Upper lobe of right lung (tissue), 1 donor: ENCODE data around the gene PSME4. TPM values are rescaled to one million over a fixed set of nuclear protein-coding genes. Genes with fewer than 3 reads are reported as not detected.

Experiments used
- ATAC-seq: fragments of 200-7000 bp; cut with Tn5 transposase; one replicate; pipeline ENCODE4 v1.9.1; 2020; ENCODE audit warnings: mild to moderate bottlenecking, moderate library complexity
- DNase-seq: peaks from one replicate; pipeline ENCODE4 v3.0.0-alpha.2; 2020
- H3K27ac ChIP-seq: fragments of 200-600 bp; one replicate; pipeline ENCODE4 v1.8.0; 2022
- H3K27me3 ChIP-seq: fragments of 200-600 bp; one replicate; pipeline ENCODE4 v1.8.0; 2022; ENCODE audit warnings: mild to moderate bottlenecking
- H3K36me3 ChIP-seq: fragments of 200-600 bp; one replicate; pipeline ENCODE4 v1.8.0; 2022
- H3K4me1 ChIP-seq: fragments of 200-600 bp; one replicate; pipeline ENCODE4 v1.8.0; 2022
- H3K4me3 ChIP-seq: fragments of 200-600 bp; one replicate; pipeline ENCODE4 v1.8.0; 2022; ENCODE audit warnings: mild to moderate bottlenecking
- H3K9me3 ChIP-seq: fragments of 200-600 bp; one replicate; pipeline ENCODE4 v1.8.0; 2022
- intact Hi-C: fragments of 100-400 bp; cut with DNase I; formaldehyde crosslinking; loops from one replicate; pipeline ENCODE4 v1.11.0; 2022
- total RNA-seq: library from RNA; stranded (reverse); fragmentation: NEBNext Ultra II Directional; extraction: Animal tissue kit (Norgen Biotek cat#: 25700); gene quantifications from one replicate; pipeline ENCODE4 v1.2.1, GENCODE V29; 2021
- TF ChIP-seq, protein P1 (sequence below): fragments of 200-600 bp; IDR thresholded peaks from one replicate; pipeline ENCODE4 v1.8.0; 2022; ENCODE audit warnings: antibody characterized with exemption
- donor health status: DM: no; HTN: yes; CAD: no; lungs with severe emphysema.

The PSME4 gene
- total RNA-seq, 1 donor from 2014 or later, result 44.5 TPM

DNA sequence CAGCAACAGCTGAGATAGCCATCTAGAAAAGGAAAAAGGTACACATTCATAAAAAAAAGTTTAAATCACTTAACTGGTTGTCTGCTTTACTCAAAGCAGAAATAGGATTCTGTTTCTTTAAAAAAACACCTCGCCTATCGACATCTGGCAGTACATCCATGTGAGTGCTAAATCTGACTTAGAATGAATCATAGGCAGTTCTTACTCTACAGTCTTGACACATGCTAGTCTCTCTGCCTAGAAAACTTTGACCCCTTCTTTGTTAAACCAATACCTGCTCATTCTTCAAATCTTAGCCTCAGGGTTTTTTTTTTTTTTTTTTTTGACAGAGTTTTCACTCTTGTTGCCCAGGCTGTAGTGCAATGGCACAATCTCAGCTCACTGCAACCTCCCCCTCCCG is 73.9 kb downstream of the PSME4 start:
- peaks cover 100% of the 10 kb centered on the region for H3K36me3 ChIP-seq
- no peak for ATAC-seq

DNA sequence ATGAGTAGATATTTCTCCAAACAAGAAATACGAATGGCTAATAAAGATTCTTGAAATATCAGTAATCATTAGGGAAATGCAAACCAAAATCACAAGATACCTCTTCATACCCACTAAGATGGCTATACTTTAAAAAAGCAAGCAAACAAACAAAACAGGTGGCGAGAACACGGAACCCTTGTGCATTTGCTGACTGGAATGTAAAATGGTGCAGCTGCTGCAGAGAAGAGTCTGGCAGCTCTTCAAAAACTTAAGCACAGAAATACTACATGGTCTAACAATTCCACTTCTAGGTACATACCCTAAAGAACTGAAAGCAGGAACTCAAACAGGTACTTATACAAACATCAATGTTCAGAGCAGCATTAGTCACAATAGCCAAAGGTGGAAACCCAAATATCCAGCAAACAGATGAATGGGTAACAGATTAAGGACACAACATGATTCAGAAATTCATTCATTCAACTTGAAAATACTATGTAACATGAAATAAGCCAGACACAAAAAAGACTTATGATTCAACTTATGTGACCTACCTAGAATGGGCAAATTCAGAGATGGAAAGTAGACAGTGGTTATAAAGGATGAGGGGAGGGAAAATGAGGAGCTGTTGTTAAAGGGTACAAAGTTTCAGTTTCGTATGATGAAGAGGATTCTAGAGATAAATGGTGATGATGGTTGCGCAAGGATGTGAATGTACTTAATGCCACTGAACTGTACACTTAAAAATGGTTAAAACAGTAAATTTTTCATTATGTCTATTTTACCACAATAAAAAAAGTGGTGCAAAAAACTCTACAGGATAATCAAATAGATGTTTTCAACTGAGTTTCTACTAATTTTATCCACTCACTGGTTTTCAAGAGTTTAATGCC is 84.2 kb downstream of the PSME4 start:
- TF ChIP-seq, protein P1, sequence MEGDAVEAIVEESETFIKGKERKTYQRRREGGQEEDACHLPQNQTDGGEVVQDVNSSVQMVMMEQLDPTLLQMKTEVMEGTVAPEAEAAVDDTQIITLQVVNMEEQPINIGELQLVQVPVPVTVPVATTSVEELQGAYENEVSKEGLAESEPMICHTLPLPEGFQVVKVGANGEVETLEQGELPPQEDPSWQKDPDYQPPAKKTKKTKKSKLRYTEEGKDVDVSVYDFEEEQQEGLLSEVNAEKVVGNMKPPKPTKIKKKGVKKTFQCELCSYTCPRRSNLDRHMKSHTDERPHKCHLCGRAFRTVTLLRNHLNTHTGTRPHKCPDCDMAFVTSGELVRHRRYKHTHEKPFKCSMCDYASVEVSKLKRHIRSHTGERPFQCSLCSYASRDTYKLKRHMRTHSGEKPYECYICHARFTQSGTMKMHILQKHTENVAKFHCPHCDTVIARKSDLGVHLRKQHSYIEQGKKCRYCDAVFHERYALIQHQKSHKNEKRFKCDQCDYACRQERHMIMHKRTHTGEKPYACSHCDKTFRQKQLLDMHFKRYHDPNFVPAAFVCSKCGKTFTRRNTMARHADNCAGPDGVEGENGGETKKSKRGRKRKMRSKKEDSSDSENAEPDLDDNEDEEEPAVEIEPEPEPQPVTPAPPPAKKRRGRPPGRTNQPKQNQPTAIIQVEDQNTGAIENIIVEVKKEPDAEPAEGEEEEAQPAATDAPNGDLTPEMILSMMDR, result no peak
- ATAC-seq (peak; percentile 63), DNase-seq (no peak)
- intact Hi-C loops, result no loop called here
- Histone ChIP-seq H3K27ac (no peak overlapping the region), H3K27me3 (no peaks in the 10 kb centered on the region), H3K4me1 (no peaks in the 10 kb centered on the region), H3K9me3 (no peaks in the 10 kb centered on the region), H3K36me3 (peaks cover 99% of the 10 kb centered on the region), H3K4me3 (no peak overlapping the region)

More for the DNA sequence above, 73.9 kb downstream of the PSME4 start:
- Histone ChIP-seq H3K27me3 (no peaks in the 10 kb centered on the region), H3K4me3 (no peak overlapping the region), H3K4me1 (no peaks in the 10 kb centered on the region), H3K27ac (no peak overlapping the region), H3K9me3 (no peaks in the 10 kb centered on the region)
- intact Hi-C loops, result no loop called here
- TF ChIP-seq, protein P1, result no peak
- DNase-seq, result no peak

DNA sequence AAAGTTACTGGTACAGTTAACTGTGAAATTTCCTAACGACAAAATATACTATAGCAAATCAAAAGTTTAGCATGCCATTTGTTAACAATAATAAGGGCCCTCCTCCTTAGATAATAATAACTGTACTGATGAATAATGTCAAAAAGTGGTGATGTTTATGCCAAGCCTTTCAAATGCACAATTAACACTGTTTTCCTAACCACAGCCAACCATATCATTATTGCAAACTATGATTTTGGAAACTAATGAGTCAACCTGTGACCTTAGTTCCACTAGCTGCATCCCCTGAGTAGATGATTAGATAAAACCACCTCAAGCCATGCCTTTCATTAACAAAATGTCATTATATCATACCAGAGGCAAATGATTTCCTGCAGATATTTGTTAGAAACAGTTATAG is 85.9 kb downstream of the PSME4 start:
- TF ChIP-seq, protein P1, result no peak
- DNase-seq, result no peak
- Histone ChIP-seq H3K4me1 (no peaks in the 10 kb centered on the region), H3K27me3 (no peaks in the 10 kb centered on the region), H3K9me3 (no peaks in the 10 kb centered on the region), H3K4me3 (no peak overlapping the region), H3K27ac (no peak overlapping the region), H3K36me3 (peaks cover 94% of the 10 kb centered on the region)
- intact Hi-C loops, result no loop called here
- ATAC-seq, result no peak

DNA sequence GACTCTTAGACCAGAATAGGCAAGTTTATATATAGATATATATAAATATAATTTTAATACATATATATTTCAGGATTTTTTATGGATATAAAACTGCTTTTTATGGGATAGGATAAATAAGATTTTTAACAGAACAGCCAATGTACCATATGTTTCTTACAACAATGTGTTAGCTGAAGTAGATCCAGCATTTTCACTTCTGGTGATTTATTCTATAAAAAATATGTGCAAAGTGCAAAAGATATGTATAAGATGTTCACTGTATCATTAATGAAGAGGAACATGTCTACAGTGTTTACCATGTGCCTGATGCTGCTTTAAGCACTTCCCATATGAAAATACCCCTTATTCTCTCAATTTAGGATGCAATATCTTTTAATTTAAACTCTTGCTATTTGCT is 88.8 kb downstream of the PSME4 start:
- H3K4me1 ChIP-seq, result no peaks in the 10 kb centered on the region
- H3K9me3 ChIP-seq, result no peaks in the 10 kb centered on the region
- intact Hi-C loops, result no loop called here
- H3K36me3 ChIP-seq, result peaks cover 91% of the 10 kb centered on the region
- ATAC-seq (no peak), DNase-seq (no peak)
- no peak overlapping the region for H3K27ac ChIP-seq
- H3K27me3 ChIP-seq, result no peaks in the 10 kb centered on the region
- H3K4me3 ChIP-seq, result no peak overlapping the region
- TF ChIP-seq, protein P1, result no peak

DNA sequence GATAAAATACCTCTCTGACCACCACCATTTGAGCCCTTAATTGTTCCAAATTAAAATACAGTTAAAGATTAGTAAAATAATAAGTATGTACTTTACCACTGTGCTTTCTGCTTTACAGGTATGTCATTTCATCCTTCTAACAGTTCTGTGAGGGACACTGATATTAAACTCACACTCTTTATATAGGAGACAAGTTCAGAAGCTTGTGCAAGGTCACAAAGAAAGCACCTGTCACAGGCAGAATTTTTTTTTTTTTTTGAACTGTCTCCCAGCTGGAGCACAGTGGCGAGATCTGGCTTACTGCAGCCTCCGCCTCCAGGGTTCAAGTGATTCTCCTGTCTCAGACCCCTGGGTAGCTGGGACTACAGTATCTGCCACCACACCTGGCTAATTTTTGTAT is 89.4 kb downstream of the PSME4 start:
- ATAC-seq, result no peak
- H3K9me3 ChIP-seq, result no peaks in the 10 kb centered on the region
- TF ChIP-seq, protein P1, result no peak
- H3K4me1 ChIP-seq, result no peaks in the 10 kb centered on the region
- H3K4me3 ChIP-seq, result no peak overlapping the region
- no peak for DNase-seq
- H3K27me3 ChIP-seq, result no peaks in the 10 kb centered on the region
- intact Hi-C loops, result no loop called here
- no peak overlapping the region for H3K27ac ChIP-seq
- peaks cover 88% of the 10 kb centered on the region for H3K36me3 ChIP-seq
